H1 (cell line): ENCODE measurements around the gene KLKB1. TPM values are rescaled to one million over a fixed set of nuclear protein-coding genes. Genes with fewer than 3 reads are reported as not detected.

Experiments used
- CTCF ChIA-PET: fragments of 300-600 bp; sonication (Branson Sonifier 250); formaldehyde crosslinking; loops from one replicate; lab custom pipeline; 2021; ENCODE audit not compliant: partially characterized antibody; lab: Charles Lee
- POLR2A ChIA-PET: fragments of 300-600 bp; sonication (Branson Sonifier 250); formaldehyde crosslinking; loops from one replicate; lab custom pipeline; 2021; ENCODE audit warnings: inconsistent platforms; ENCODE audit not compliant: partially characterized antibody; lab: Charles Lee
- DNase-seq, 2 experiments: peaks; one replicate each; pipeline versions ENCODE4 v3.0.0 to v3.0.0-alpha.2; 2010 to 2022; ENCODE audit warnings: low spot score in 2 of 2, low read depth in 1 of 2, mixed read lengths in 1 of 2
- FAIRE-seq: peaks from 2 replicates; lab custom pipeline; 2011; peaks lifted over from hg19 to GRCh38; lab: Jason Lieb, UNC
- H2AFZ ChIP-seq: 2 replicates; pipeline ENCODE4 v1.8.1; 2012; ENCODE audit warnings: low read length, inconsistent platforms
- H2AK5ac ChIP-seq: 2 replicates; pipeline ENCODE4 v1.6.1; 2013; ENCODE audit warnings: low read depth, low read length
- H2BK120ac ChIP-seq: replicated peaks from 2 replicates; pipeline ENCODE3; 2013; ENCODE audit warnings: low read depth, low read length, inconsistent platforms
- H2BK12ac ChIP-seq: 2 replicates; pipeline ENCODE4 v1.6.1; 2013; ENCODE audit warnings: low read depth, low read length
- H2BK15ac ChIP-seq: 2 replicates; pipeline ENCODE4 v1.6.1; 2013; ENCODE audit warnings: low read length
- H2BK20ac ChIP-seq: 2 replicates; pipeline ENCODE4 v1.6.1; 2013; ENCODE audit warnings: low read length
- H2BK5ac ChIP-seq: 2 replicates; pipeline ENCODE4 v1.6.1; 2013; ENCODE audit warnings: low read depth, low read length
- H3K14ac ChIP-seq: 2 replicates; pipeline ENCODE4 v1.6.1; 2013; ENCODE audit warnings: inconsistent platforms; ENCODE audit not compliant: insufficient read length
- H3K18ac ChIP-seq: 2 replicates; pipeline ENCODE4 v1.6.1; 2013; ENCODE audit warnings: low read length; ENCODE audit errors: extremely low read depth
- H3K23ac ChIP-seq: 2 replicates; pipeline ENCODE4 v1.6.1; 2013; ENCODE audit warnings: inconsistent platforms; ENCODE audit not compliant: insufficient read length
- H3K23me2 ChIP-seq: 2 replicates; pipeline ENCODE4 v1.6.1; 2013; ENCODE audit warnings: low read depth, low read length
- H3K27ac ChIP-seq: 2 replicates; pipeline ENCODE4 v1.6.1; 2011; ENCODE audit warnings: low read depth, low read length, inconsistent platforms
- H3K27me3 ChIP-seq, 4 experiments: replicated peaks in 1 of 4; 1 replicate in 1 of 4; 2 replicates in 3 of 4; pipeline versions ENCODE4 v1.6.1 to v1.8.1; 2011 to 2013; ENCODE audit warnings: low read length in 3 of 4, mild to moderate bottlenecking in 3 of 4, inconsistent platforms in 2 of 4, mixed read lengths in 2 of 4, moderate library complexity in 1 of 4; ENCODE audit not compliant: control insufficient read depth in 3 of 4, insufficient read depth in 3 of 4; ENCODE audit errors: extremely low read depth in 1 of 4
- H3K36me3 ChIP-seq, 4 experiments: 2 replicates each; pipeline versions ENCODE4 v1.6.1 to v1.8.1; 2011 to 2013; ENCODE audit warnings: mild to moderate bottlenecking in 4 of 4, low read length in 3 of 4, moderate library complexity in 2 of 4, control low read depth in 1 of 4, inconsistent platforms in 1 of 4; ENCODE audit not compliant: insufficient read depth in 4 of 4, control insufficient read depth in 2 of 4
- H3K4ac ChIP-seq: replicated peaks from 2 replicates; pipeline ENCODE3; 2013; ENCODE audit warnings: low read length, low read depth, mixed read lengths, inconsistent platforms; ENCODE audit not compliant: insufficient read length
- H3K4me1 ChIP-seq, 4 experiments: replicated peaks in 1 of 4; 1 replicate in 1 of 4; 2 replicates in 3 of 4; pipeline versions ENCODE4 v1.6.1 to v1.8.1; 2011 to 2013; ENCODE audit warnings: low read length in 3 of 4, inconsistent platforms in 2 of 4, mixed read lengths in 1 of 4; ENCODE audit not compliant: insufficient read depth in 4 of 4, control insufficient read depth in 3 of 4
- H3K4me2 ChIP-seq, 2 experiments: 2 replicates each; pipeline versions ENCODE4 v1.6.1 to v1.8.1; 2011 to 2013; ENCODE audit warnings: low read depth in 2 of 2, low read length in 2 of 2, control low read depth in 1 of 2, inconsistent platforms in 1 of 2, mild to moderate bottlenecking in 1 of 2; ENCODE audit not compliant: insufficient read depth in 1 of 2
- H3K4me3 ChIP-seq, 4 experiments: fragments of 200-600, 300-600 bp in 1 of 4; sonication (generic), shearing (Covaris generic), sonication (Bioruptor Twin) in 1 of 4; 2 replicates each; pipeline versions ENCODE4 v1.5.1 to v1.8.1; 2011 to 2016; ENCODE audit warnings: low read length in 4 of 4, low read depth in 3 of 4, control low read depth in 2 of 4, inconsistent platforms in 2 of 4, mild to moderate bottlenecking in 2 of 4, mixed read lengths in 1 of 4, moderate library complexity in 1 of 4; ENCODE audit not compliant: insufficient read depth in 2 of 4; ENCODE audit errors: extremely low read depth in 1 of 4
- H3K56ac ChIP-seq: replicated peaks from 2 replicates; pipeline ENCODE3; 2013; ENCODE audit warnings: low read depth, mild to moderate bottlenecking, mixed read lengths, low read length, inconsistent platforms; ENCODE audit not compliant: insufficient read length
- H3K79me1 ChIP-seq: 2 replicates; pipeline ENCODE4 v1.6.1; 2013; ENCODE audit warnings: low read depth, low read length, control low read depth
- H3K79me2 ChIP-seq, 2 experiments: 2 replicates each; pipeline versions ENCODE4 v1.6.1 to v1.8.1; 2012 to 2013; ENCODE audit warnings: low read length in 2 of 2, mild to moderate bottlenecking in 2 of 2, inconsistent platforms in 1 of 2; ENCODE audit not compliant: insufficient read depth in 2 of 2, control insufficient read depth in 1 of 2
- H3K9ac ChIP-seq, 4 experiments: replicated peaks in 1 of 4; 1 replicate in 1 of 4; 2 replicates in 3 of 4; pipeline versions ENCODE4 v1.6.1 to v1.8.1; 2011 to 2013; ENCODE audit warnings: low read depth in 3 of 4, low read length in 3 of 4, control low read depth in 2 of 4, mild to moderate bottlenecking in 2 of 4, moderate library complexity in 2 of 4, inconsistent platforms in 1 of 4; ENCODE audit errors: extremely low read depth in 1 of 4
- H3K9me3 ChIP-seq, 2 experiments: 2 replicates each; pipeline versions ENCODE4 v1.6.1 to v1.8.1; 2012 to 2013; ENCODE audit warnings: mild to moderate bottlenecking in 2 of 2, moderate library complexity in 2 of 2, control low read depth in 1 of 2, inconsistent platforms in 1 of 2, low read depth in 1 of 2, low read length in 1 of 2, mixed read lengths in 1 of 2; ENCODE audit not compliant: insufficient read depth in 2 of 2
- H4K20me1 ChIP-seq, 2 experiments: replicated peaks in 1 of 2; 2 replicates each; pipeline versions ENCODE3 to v1.8.1; 2011 to 2013; ENCODE audit warnings: inconsistent platforms in 2 of 2, low read length in 2 of 2, mild to moderate bottlenecking in 1 of 2; ENCODE audit not compliant: insufficient read depth in 2 of 2, control insufficient read depth in 1 of 2
- H4K5ac ChIP-seq: 2 replicates; pipeline ENCODE4 v1.6.1; 2013; ENCODE audit warnings: low read length, low read depth, mixed read lengths, inconsistent platforms; ENCODE audit not compliant: insufficient read length
- H4K8ac ChIP-seq: 2 replicates; pipeline ENCODE4 v1.8.0; 2013; ENCODE audit warnings: mild to moderate bottlenecking, moderate library complexity, low read length, inconsistent platforms; ENCODE audit not compliant: insufficient read depth; ENCODE audit errors: extremely low read depth
- H4K91ac ChIP-seq: replicated peaks from 2 replicates; pipeline ENCODE3; 2013; ENCODE audit warnings: low read length, mixed read lengths, inconsistent platforms; ENCODE audit not compliant: insufficient read length
- BACH1 ChIP-seq: IDR thresholded peaks from 2 replicates; pipeline ENCODE4 v1.6.1; 2012; ENCODE audit warnings: low read length, improper control_type of control experiment
- BRCA1 ChIP-seq: IDR thresholded peaks from 2 replicates; pipeline ENCODE4 v1.6.1; 2012; ENCODE audit warnings: low read depth, low read length, improper control_type of control experiment
- CHD1 ChIP-seq: IDR thresholded peaks from 2 replicates; pipeline ENCODE4 v1.6.1; 2012; ENCODE audit warnings: low read depth, low read length, improper control_type of control experiment
- EZH2 ChIP-seq: fragments of 200-600 bp; sonication (generic); IDR thresholded peaks from 2 replicates; pipeline ENCODE4 v1.7.1; 2012; ENCODE audit warnings: low read depth, mild to moderate bottlenecking, moderate library complexity, low read length, inconsistent platforms; ENCODE audit not compliant: severe bottlenecking
- GTF2F1 ChIP-seq: IDR thresholded peaks from 2 replicates; pipeline ENCODE4 v1.6.1; 2012; ENCODE audit warnings: low read depth, low read length, improper control_type of control experiment, borderline replicate concordance
- HDAC6 ChIP-seq: IDR thresholded peaks from one replicate; pipeline ENCODE4 v1.7.1; 2012; ENCODE audit warnings: low read depth, mild to moderate bottlenecking, inconsistent platforms, low read length, moderate library complexity
- JUND ChIP-seq: IDR thresholded peaks from 2 replicates; pipeline ENCODE4 v1.6.1; 2011; ENCODE audit warnings: mild to moderate bottlenecking, improper control_type of control experiment, low read length
- PHF8 ChIP-seq: fragments of 200-600 bp; sonication (generic); conservative IDR thresholded peaks from 2 replicates; pipeline ENCODE4 v1.7.1; 2012; ENCODE audit warnings: low read depth, mild to moderate bottlenecking, inconsistent platforms, low read length, moderate library complexity
- POLR2AphosphoS5 ChIP-seq: IDR thresholded peaks from 2 replicates; pipeline ENCODE4 v1.6.1; 2011; ENCODE audit warnings: low read depth, low read length
- RXRA ChIP-seq: IDR thresholded peaks from 2 replicates; pipeline ENCODE4 v1.6.1; 2011; ENCODE audit warnings: low read depth, mild to moderate bottlenecking, low read length, moderate library complexity; ENCODE audit not compliant: insufficient read depth
- SIRT6 ChIP-seq: IDR thresholded peaks from one replicate; pipeline ENCODE4 v1.7.1; 2012; ENCODE audit warnings: low read length, inconsistent platforms
- SP1 ChIP-seq: IDR thresholded peaks from 2 replicates; pipeline ENCODE4 v1.6.1; 2011; ENCODE audit warnings: low read depth, low read length
- SP2 ChIP-seq: IDR thresholded peaks from 2 replicates; pipeline ENCODE4 v1.6.1; 2012; ENCODE audit warnings: mild to moderate bottlenecking, low read length, inconsistent platforms
- WGBS, 2 experiments: shearing (Covaris generic) in 1 of 2; methylation state at CpG; one replicate each; pipeline versions ENCODE4 v1.1.6 to v1.1.7; 2013 to 2015; ENCODE audit warnings: low lambda C conversion rate in 2 of 2, mixed read lengths in 2 of 2, inconsistent platforms in 1 of 2, low coverage in 1 of 2, missing lambda C conversion rate in 1 of 2; ENCODE audit not compliant: insufficient replicate concordance in 2 of 2, insufficient coverage in 1 of 2, insufficient read length in 1 of 2; ENCODE audit errors: extremely low coverage in 1 of 2, missing lambda C conversion rate in 1 of 2; 5-methylcytosine and 5-hydroxymethylcytosine counted together
- polyA plus RNA-seq, 7 experiments: library from polyadenylated mRNA; depleted of rRNA in 3 of 7; stranded (reverse) in 5 of 7; unstranded in 2 of 7; fragments of >200 nt in 5 of 7; fragments of 200-250 nt in 2 of 7; gene quantifications; 1 replicate in 5 of 7; 2 replicates in 1 of 7; 4 replicates in 1 of 7; pipeline versions ENCODE4 v1.2.1 to v1.2.3, GENCODE V29; 2011 to 2013; ENCODE audit warnings: missing spikeins in 2 of 7, mixed read lengths in 2 of 7
- total RNA-seq: library from RNA; stranded (reverse); fragmentation: NEBNext Ultra II Directional; extraction: Animal tissue kit (Norgen Biotek cat#: 25700); gene quantifications from 2 replicates; pipeline ENCODE4 v1.2.1, GENCODE V29; 2021

KLKB1 gene
- total and polyA plus RNA-seq, 2 of the 8 experiments (the other 6 are each of a cell fraction or from before 2014, with no cell fraction given), result 12.0 to 20.9 TPM

GRCh38 chr4:186307916-186308315, 80.6 kb downstream of the KLKB1 start:
- Histone ChIP-seq H2BK15ac (no peak overlapping the region), H3K23ac (no peak overlapping the region), H4K91ac (no peak overlapping the region), H2BK12ac (no peak overlapping the region), H4K20me1 (no peaks in the 10 kb centered on the region), H3K36me3 (no peaks in the 10 kb centered on the region), H3K4me3 (no peak overlapping the region), H3K4ac (no peak overlapping the region), H2BK5ac (no peak overlapping the region), H3K4me1 (peaks cover 0 to 3% (median 0%) of the 10 kb centered on the region in 4 experiments; a peak in 1 of 7 replicates), H2BK20ac (no peak overlapping the region), H3K79me1 (no peaks in the 10 kb centered on the region), H3K56ac (no peak overlapping the region), H3K27ac (no peak overlapping the region), H4K5ac (no peak overlapping the region), H3K79me2 (no peaks in the 10 kb centered on the region), H2BK120ac (no peak overlapping the region), H3K9ac (no peak overlapping the region), H4K8ac (no peak overlapping the region), H3K4me2 (no peak overlapping the region), H3K18ac (no peak overlapping the region), H3K27me3 (no peaks in the 10 kb centered on the region; a peak in 1 of 7 replicates), H2AFZ (no peak overlapping the region), H2AK5ac (no peak overlapping the region), H3K9me3 (no peaks in the 10 kb centered on the region), H3K14ac (no peak overlapping the region), H3K23me2 (no peaks in the 10 kb centered on the region)
- FAIRE-seq, result no peak
- no peak for DNase-seq
- 93% methylated on average over 3 of the region's 3 CpGs; no CpG with 5 or more reads in 1 of the 2 experiments for WGBS, 2 experiments
- ChIA-PET CTCF (interaction anchor here (0.8 to 3.2 kb wide), 9 partner anchors 9 to 279 kb away, joined by 3 to 11 read pairs (median 3); no protein-coding TSS in a partner anchor), POLR2A (no interaction called here)
- TF ChIP-seq SP1 (no peak), PHF8 (no peak), BACH1 (no peak), EZH2 (no peak), POLR2AphosphoS5 (no peak), SIRT6 (no peak), HDAC6 (no peak), SP2 (no peak), BRCA1 (no peak), JUND (no peak), RXRA (no peak), GTF2F1 (no peak), CHD1 (no peak)
